Activated T-cell treated with anti-CD3 and anti-CD28 coated beads for 48 hours (primary cell): ENCODE results near the gene ACVR1B.

Experiments
- DNase-seq: peaks from one replicate; pipeline ENCODE4 v3.0.0-alpha.2; 2020; ENCODE audit warnings: low read depth

Gene ACVR1B

DNA sequence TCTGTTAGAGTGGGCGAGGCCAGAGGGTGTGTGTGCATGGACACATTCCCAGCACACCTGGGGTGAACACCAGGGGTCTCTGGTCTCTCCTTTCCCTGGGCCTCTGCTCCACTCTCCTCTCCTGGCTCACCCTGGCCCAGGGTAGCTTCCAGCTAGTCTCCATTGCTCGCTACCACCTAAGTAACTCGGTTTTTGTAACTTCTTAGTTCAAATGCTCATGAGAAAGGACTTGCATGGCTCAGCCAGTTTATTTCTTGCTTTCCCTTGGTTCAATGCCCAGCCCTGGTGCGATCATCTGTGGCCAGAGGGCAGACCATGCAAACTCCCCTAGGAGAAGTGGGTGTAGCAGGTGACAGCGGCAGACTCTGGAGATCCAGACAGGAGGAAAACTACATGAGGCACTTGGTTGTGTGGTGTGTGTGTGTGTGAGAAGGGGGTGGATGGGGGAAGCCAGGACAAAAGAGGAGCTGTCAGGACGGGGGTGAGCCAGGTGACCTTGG, 8.9 kb upstream of the ACVR1B start:
- no peak for DNase-seq

DNA sequence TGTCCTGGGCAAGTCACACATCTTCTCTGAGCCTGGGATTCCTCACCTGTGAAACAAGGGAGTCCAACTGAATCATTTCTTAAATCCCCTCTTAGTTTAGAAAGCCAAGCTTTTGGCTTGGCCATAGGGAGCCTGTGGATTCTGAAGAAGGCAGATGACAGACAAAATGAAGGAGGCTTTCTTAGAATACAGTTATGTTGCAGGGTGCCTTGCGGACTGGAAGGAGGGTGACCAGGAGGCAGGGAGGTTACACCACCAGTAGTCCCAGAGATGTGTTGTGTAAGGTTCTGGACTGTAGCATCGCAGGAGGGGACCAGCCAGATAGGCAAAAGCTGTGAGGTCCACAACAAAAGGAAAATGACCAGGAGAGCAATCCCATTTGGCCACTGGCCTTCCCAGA, 8.2 kb upstream of the ACVR1B start:
- DNase-seq = no peak

DNA sequence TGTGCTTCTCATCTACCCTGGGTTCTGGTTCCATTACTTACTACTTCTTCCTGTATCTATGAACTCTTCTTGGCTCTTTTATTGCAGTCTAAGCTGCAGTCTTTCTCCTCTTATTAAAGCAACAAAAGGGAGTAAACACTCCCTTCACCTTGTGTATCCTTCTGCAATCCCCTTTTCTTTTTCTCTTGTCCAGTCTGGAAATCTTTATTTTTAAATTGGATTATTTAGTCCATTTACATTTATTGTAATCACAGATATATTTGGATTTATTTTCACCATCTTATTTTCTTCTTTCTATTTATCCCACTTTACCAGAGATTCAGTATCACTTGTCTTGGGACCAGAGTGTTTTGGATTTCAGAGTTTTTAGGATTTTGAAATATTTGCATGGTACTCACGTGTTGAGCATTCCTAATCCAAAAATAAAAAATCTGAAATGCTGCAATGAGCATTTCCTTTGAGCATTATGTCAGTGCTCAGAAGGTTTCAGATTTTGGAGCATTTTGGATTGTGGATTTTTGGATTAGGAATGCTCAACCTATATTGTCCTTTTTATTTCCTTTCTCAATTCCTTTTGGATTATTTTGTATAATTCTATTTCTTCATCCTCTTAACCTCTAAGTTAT, 6.8 kb upstream of the ACVR1B start:
- no peak for DNase-seq

DNA sequence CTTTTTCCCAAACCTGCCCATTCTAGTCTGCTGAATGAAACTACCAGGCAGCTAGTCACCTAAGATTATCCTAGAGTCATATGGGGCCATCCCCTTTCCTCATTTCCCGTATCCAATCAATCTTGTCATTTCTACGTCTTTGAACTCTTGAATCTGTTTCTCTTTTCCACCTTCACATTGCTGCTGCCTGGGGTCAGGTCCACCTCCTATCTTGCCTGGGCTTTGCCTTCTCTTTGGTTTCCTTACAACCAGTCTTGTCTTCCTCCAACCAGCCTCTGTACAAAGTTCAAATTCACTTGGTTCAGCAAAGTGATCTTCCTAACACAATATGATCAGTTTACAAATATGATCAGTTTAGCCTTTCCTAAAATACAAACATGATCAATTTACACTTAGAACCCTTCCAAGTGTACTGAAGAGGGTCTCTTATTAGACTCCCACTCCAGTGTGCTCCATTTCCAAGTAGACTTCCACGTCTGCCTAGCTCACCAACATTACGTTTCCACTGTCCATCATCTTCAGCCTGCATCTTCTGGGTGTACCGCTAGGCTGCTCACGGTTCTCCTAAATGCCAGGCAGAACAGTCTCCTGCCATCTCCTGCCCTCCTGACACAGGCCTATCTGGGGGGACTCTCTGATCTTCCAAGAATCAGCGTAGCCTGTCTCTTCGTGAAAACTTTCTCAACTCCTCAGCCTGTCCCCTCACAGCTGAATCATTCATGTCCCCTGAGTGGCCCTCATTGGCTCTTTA, 4.1 kb upstream of the ACVR1B start:
- DNase-seq = no peak

DNA sequence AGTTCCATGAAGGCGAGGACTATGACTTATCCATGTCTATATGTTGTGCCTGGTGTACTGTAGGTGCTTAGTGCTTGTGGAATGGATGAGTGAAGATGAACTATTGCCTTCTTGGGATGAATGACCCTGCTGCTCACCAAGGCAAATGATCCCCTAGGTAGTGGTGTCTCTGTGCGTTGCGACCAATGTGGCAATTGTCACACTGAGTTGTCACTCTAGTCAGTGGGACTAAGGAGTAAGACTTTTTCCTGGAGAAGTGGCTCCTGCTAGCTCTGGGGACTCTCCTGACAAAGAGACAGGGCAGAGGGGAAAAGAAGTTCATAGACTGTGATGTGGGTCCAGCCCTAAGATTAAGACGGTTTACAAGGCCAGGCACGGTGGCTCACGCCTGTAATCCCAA, 3.4 kb upstream of the ACVR1B start:
- DNase-seq = no peak

DNA sequence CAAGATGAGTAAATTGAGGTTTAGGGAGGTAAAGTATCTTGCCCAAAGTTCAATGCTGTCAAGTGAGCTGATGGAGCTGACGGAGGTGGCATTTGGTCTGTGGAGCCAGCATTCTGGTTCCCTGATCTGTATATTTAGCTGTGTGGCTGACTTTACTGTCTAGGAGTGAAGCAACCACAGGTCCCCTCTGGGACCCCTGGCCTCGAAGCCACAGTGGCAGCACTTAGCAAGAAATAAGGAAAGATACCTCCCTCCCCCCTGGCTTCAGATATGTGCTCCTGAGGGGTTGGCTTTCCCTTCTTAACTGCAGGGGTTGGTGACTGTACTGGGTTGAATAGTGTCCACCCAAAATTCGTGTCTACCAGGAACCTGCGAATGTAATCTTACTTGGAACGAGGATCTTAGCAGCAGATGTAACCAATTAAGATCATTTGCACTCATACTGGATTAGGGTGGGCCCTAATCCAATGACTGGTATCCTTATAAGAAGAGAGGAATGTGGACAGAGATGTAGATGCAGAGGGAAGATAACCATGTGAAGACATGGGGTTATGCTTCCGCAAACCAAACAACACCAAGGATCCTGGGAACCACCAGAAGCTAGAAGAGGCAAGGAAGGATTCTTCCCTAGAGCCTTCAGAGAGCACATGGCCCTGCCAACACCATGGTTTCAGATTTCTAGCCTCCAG, 2.0 kb upstream of the ACVR1B start:
- DNase-seq = no peak

DNA sequence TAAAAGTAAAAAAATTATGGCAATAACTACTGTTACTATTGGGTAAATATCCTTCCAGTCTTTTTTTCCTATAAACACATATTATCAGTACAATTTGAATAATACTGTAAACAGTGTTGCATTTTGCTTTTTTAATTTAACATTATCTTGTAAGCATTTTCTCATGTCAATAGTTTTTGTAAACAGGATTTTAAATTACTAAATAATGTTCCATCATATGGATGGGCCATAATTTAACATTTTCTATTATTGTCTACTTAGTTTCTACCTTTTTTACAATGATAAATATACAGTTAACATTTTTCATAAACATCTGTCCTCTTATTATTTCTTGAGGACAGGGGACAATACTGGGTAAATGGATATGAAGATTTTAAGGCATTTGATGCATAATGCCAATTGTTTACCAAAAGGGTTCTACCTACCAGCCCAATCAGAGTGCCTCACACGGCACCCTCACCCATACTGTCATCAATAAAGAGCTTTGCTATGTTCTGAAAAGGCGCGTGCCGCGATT, 759 bp upstream of the ACVR1B start:
- DNase-seq = no peak

DNA sequence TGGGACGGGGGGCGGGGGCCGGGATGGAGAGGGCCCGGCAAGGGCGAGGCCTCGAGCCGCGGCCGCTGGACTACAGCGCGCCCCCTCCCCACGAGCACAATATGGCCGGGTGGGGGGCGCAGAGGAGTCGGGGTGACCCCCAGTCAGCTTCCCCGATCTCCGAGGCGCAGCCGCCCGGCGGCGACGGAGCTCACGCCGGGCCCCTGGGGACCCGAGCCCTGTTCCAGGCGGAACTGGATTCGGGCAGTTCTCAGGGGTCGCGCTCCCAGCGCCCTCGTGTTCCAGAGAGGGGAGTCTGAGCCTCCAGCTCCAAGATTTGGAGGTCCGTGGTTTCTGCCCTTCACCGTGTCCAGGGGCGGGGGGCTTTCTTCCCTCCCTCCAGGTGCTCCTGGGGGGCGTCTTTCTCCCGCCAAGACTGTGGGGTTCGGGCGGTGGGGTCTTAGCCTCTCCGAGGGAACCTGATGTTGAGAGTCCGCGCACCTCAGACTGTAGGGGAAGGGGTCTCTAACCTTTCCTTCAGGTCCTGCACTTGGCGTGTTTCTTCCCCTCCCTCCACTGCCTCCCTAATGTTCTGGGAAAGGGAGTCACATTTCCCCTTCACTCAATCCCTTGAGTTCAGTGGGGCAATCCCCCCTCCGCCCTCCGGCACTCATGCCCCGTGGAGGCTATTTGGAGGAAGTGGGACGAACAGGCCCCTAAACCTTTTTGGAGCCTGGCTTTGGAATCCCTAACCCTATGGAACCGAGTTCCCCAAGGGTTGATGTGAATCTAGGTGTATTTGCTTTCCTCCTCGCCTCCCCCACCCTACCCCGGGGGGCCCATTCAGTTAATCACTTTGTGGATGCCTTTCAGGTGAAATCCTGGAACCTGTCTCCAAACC, 584 bp downstream of the ACVR1B start:
- DNase-seq = peak; percentile 6

DNA sequence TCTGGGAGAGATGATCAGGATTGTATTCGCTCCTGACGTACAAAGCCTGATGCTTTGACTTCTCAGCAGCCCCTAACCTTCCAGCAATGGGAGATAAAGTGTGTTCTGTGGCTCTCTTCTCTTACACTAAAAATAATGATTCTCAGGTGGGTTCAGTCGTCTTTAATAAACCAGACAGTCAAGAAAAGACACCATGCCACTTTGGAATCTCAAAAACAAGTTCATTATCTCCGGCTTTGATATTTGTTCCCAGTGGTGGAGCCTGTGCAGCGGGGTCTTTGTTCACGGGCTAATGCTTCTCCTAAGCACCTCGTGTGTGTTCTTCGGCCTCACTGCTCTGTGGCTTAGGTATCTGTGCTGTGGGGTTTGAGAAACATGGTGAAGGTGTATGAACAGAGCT, 1.6 kb downstream of the ACVR1B start:
- no peak for DNase-seq

DNA sequence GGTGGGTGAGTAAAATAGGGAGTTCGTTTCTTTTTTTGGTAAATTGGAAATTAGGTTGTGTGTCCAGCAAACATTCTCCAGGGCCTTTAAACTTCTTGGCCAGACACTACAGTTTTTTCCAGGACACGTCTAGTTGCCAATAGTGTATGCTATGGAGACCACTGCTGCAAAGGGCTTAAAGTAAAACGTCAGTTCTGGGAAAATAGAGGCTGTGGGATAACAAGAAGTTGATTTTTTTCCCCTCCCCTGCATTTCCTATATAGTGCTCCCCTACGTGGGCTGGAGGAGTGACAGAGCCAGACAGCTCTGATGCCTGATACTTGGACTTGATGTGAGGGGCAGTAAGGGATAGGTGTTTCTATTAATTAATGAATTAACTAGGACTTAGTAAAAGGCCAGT, 2.4 kb downstream of the ACVR1B start:
- no peak for DNase-seq

DNA sequence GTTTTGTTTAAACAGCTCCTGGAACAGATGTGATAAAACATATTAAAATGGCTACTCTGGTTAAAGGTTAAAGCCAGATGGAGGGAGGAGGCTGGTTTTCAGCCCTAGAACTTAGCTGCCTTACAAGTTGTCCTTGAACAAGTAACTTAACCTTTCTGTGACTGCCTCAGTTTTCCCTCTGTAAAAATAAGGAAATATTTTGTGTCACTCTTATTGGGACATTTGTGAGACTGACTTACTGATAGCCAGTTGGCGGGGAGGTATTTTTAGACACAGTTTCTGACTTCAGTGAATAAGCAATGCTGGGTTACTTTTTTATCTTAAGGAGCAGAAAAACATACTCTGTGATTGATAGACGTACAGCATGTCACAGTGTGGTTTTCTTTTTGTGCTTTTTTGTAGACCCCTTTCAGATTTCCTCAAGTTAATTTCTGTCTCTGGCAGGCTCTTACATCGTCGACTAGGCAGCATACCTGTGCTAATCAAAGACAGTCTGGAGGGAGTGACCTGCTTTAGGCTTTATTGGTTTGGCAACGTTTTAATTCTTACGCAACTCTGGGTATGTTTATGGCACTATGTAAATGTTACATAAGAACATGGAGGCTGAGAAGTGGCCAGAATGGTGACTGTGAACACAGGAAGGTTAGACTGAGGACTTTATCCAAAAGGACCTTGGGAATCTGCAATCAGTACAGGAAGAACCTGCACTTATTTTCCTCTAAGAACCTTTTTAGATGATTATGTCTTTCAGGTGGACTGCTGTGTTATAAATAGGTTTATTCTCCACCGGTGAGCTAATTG, 3.3 kb downstream of the ACVR1B start:
- DNase-seq = no peak

DNA sequence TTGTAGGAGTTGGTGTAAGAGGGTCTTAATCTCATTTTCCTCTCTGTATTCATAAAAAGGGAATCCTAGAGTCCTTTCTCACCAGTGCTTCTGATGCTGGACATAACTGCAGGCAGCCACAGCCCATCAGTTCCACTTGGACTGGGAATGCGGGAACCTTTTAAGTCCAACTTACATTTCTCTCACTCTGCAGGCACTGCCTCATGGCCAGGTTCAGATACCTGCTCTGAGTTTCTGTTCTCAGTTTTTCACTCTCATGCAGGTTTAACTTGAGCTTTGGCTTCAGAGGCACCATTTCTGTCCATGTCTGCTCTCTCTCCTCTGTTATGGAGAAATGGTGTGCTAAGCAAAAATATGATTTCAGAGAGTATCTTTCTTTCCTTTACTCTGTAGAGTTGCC, 4.2 kb downstream of the ACVR1B start:
- DNase-seq = no peak

DNA sequence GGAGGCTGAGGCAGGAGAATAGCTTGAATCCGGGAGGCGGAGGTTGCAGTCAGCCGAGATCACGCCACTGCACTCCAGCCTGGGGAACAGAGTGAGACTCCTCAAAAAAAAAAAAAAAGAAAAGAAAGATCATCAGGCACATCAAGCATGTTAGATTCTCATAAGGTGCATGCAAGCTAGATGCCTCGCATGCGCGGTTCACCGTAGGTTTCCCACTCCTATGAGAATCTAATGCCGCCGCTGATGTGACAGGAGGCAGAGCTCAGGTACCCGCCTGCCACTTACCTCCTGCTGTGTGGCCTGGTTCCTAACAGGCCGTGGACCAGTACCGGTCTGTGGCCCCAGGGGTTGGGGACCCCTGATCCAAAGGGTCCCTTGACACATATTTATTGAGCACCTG, 7.0 kb downstream of the ACVR1B start:
- DNase-seq = no peak

DNA sequence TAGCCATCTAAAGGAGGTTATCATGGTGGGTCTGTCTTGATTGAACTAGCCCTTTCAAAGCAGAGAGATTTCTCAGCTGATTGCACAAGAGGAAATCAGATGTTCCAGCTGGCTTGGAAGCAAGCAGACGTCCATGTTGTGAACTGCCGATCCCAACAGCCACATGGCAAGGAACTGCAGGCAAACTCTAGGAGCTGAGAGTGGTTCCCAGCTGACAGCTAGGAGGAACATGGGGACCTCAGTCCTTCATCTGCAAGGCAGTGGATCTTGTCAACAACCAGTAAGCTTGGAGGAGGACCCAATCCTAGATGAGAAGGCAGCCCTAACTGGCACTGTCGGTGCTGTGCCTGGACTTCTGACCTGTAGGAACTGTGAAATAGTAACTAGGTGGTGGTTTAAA, 7.7 kb downstream of the ACVR1B start:
- no peak for DNase-seq

DNA sequence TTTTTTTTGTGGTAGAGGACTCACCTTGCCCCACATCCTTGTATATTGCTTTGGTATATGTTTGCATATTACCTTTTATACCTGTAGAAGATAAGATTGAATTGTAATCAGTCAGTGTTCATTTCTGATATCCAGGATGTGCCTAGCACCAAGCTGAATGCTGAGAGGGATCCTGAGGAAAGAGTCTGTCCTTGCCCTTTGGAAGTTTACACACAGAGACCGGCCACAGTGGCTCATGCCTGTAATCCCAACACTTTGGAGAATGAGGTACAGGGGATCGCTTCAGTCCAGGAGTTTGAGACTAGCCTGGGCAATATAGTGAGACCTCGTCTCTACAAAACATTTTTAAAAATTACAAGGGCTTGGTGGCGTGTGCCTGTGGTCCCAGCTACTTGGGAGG, 8.4 kb downstream of the ACVR1B start:
- no peak for DNase-seq

DNA sequence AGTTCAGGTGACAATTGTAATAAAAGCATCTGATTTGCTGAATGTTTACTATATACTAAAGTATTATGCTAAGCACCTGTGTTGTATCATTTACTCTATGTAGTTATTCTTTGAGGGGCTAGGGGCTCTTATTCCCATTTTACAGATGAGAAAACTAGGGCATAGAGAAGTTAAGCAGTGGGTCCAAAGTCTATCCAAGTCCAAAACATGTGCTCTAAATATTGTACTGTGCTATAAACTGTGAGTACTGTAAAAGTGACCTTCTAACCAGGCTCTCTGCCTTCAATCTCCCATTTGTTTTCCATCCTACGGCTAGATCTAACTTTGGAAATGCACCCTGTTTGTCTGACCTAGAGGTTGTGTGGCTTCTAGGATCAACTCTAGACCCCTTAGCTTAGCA, 9.0 kb downstream of the ACVR1B start:
- no peak for DNase-seq

DNA sequence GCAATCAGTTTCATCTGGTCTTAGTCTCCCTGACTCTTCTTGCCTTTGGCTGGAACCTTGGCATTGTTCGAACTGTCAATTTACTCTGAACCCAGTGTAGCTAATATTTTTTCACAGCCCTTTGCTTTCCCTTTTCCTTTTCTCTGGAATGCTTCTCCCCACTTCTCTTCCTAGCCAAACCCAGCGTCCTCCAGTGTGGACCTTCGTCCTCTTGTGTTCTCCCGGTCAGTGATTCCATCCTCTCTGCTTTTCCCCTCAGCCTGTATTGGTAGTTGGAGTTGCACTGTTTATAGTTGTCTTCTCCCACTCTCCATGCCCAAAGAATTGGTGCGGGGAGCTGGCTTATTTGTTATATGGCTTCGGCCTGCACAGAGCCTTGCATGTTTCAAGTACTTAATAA, 9.4 kb downstream of the ACVR1B start:
- DNase-seq = no peak

DNA sequence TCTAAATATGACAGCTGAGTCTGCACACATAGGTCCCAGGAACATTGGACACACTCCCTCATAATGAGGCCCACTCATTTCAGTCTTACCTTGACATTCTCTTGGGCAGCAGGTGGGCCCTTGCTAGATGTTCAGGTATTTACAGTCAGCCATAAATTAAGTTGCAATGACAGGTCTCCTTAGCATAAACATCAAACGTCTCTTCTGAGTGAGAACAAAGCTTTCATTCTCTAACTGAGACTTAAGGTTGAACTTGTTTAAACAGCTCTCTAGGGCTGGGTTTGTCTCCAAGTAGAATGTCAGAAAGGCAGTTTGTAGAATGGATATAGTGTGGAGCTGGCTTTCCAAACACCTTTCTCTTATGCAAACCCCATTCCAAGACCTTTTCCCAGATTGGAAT, 10.3 kb downstream of the ACVR1B start:
- no peak for DNase-seq

DNA sequence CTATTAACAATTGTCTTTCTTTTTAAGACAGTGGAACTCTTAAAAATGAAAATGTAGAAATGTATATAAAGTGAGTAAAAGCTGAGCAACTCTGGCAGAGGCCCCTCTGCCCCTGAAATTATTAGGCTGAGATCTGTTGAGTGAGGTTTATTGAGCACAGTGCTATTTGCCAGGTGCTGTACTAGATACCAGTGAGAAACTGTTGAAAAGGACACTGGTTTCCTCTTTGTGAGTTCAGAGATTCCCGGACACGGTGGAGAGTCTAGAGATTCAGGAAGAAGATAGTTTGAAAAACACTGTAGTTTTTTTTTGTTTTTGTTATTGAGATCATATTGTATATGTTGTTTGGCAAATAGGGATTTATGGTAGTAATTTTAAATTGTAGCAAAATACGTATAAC, 11.2 kb downstream of the ACVR1B start:
- DNase-seq = no peak

DNA sequence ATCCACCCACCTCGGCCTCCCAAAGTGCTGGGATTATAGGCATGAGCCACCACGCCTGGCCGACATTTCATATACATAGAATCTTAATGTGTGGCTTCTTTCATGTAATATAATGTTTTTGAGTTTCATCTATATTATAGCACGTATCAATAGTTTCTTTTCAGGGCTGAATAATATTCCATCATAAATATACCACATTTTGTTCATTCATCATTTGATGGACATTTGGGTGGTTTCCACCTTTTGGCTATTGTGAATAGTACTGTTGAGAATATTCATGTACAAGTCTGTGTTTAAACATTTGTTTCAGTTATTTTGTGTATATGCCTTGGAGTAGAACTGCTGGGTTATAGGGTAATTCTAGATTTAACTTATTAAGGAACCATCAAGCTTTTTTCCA, 12.0 kb downstream of the ACVR1B start:
- no peak for DNase-seq

DNA sequence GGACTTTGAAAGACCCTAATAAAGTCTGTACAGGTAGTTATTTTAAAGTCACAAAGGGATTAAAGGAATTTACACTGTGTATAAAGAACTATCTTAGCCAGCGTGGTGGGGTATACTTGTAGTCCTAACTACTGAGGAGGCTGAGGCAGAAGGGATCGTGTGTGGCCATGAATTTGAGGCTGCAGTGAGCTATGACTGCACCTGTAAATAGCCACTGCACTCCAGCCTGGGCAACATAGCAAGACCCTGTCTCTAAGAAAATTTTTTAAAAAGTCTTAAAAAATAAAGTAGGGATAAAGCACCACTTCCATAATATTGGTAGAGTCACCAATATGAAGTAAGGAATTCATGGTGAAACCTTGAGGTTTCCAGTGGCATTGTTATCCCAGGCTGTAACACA, 18.1 kb downstream of the ACVR1B start:
- no peak for DNase-seq
